Activated naive CD8-positive, alpha-beta T cell treated with anti-CD3 and anti-CD28 coated beads for 36 hours (primary cell): ENCODE measurements around the gene CDC42EP4. TPM values are rescaled to one million over a fixed set of nuclear protein-coding genes. Genes with fewer than 3 reads are reported as not detected.

Experiments used
- DNase-seq: peaks from one replicate; pipeline ENCODE4 v3.0.0; 2021
- H3K27ac Mint-ChIP-seq: one replicate; pipeline ENCODE4 v1.8.0; 2022; ENCODE audit warnings: mild to moderate bottlenecking, moderate library complexity, mixed read lengths
- H3K27me3 Mint-ChIP-seq: one replicate; pipeline ENCODE4 v1.8.0; 2022; ENCODE audit warnings: mild to moderate bottlenecking, mixed read lengths
- H3K36me3 Mint-ChIP-seq: one replicate; pipeline ENCODE4 v1.8.0; 2021; ENCODE audit warnings: mild to moderate bottlenecking, mixed read lengths
- H3K4me1 Mint-ChIP-seq: one replicate; pipeline ENCODE4 v1.8.0; 2021; ENCODE audit warnings: mixed read lengths
- H3K4me3 Mint-ChIP-seq: one replicate; pipeline ENCODE4 v1.8.0; 2022; ENCODE audit warnings: mild to moderate bottlenecking, moderate library complexity, mixed read lengths
- H3K9me3 Mint-ChIP-seq: one replicate; pipeline ENCODE4 v1.8.0; 2022; ENCODE audit warnings: mixed read lengths
- total RNA-seq, 2 experiments: library from RNA; stranded (reverse); gene quantifications; one replicate each; pipeline ENCODE4 v1.2.3, GENCODE V29; 2021

The CDC42EP4 gene
- total RNA-seq, 2 experiments from 2014 or later: 0.56 to 0.98 TPM

- H3K27ac Mint-ChIP-seq: no peak overlapping the region
- H3K27me3 Mint-ChIP-seq: no peaks in the 10 kb centered on the region
- no peaks in the 10 kb centered on the region for H3K9me3 Mint-ChIP-seq
- peaks cover 4% of the 10 kb centered on the region for H3K4me1 Mint-ChIP-seq
- H3K36me3 Mint-ChIP-seq: no peaks in the 10 kb centered on the region
- H3K4me3 Mint-ChIP-seq: no peak overlapping the region
- DNase-seq: no peak
Observed at GRCh38 chr17:73251871-73252270, 59.9 kb downstream of the CDC42EP4 start.

GRCh38 chr17:73250851-73251640, 60.8 kb downstream of the CDC42EP4 start:
- Mint-ChIP-seq H3K27ac (no peak overlapping the region), H3K27me3 (no peaks in the 10 kb centered on the region), H3K9me3 (no peaks in the 10 kb centered on the region), H3K36me3 (no peaks in the 10 kb centered on the region), H3K4me3 (no peak overlapping the region), H3K4me1 (peaks cover 4% of the 10 kb centered on the region)
- DNase-seq: no peak

- Mint-ChIP-seq H3K36me3 (no peaks in the 10 kb centered on the region), H3K27ac (no peak overlapping the region), H3K27me3 (no peaks in the 10 kb centered on the region), H3K4me1 (no peaks in the 10 kb centered on the region), H3K9me3 (no peaks in the 10 kb centered on the region), H3K4me3 (no peak overlapping the region)
- no peak for DNase-seq
Observed at GRCh38 chr17:73249700-73250099, 62.1 kb downstream of the CDC42EP4 start.

GRCh38 chr17:73248532-73248931, 63.3 kb downstream of the CDC42EP4 start:
- Mint-ChIP-seq H3K27ac (no peak overlapping the region), H3K27me3 (no peaks in the 10 kb centered on the region), H3K4me1 (no peaks in the 10 kb centered on the region), H3K36me3 (peaks cover 3% of the 10 kb centered on the region), H3K4me3 (no peak overlapping the region), H3K9me3 (no peaks in the 10 kb centered on the region)
- no peak for DNase-seq

GRCh38 chr17:73247726-73248125, 64.1 kb downstream of the CDC42EP4 start:
- no peak for DNase-seq
- H3K4me1 Mint-ChIP-seq: no peaks in the 10 kb centered on the region
- no peak overlapping the region for H3K27ac Mint-ChIP-seq
- no peaks in the 10 kb centered on the region for H3K27me3 Mint-ChIP-seq
- no peaks in the 10 kb centered on the region for H3K9me3 Mint-ChIP-seq
- peaks cover 3% of the 10 kb centered on the region for H3K36me3 Mint-ChIP-seq
- no peak overlapping the region for H3K4me3 Mint-ChIP-seq

- peaks cover 42% of the 10 kb centered on the region for H3K4me1 Mint-ChIP-seq
- peaks cover 25% of the 10 kb centered on the region for H3K36me3 Mint-ChIP-seq
Observed at GRCh38 chr17:73240561-73240960, 71.2 kb downstream of the CDC42EP4 start.

GRCh38 chr17:73237714-73238113, 74.1 kb downstream of the CDC42EP4 start:
- Mint-ChIP-seq H3K27ac (peak overlapping the region; percentile 4), H3K4me1 (peaks cover 48% of the 10 kb centered on the region), H3K4me3 (peak overlapping the region; percentile 3), H3K36me3 (peaks cover 31% of the 10 kb centered on the region), H3K27me3 (no peaks in the 10 kb centered on the region), H3K9me3 (no peaks in the 10 kb centered on the region)
- DNase-seq: no peak

More at GRCh38 chr17:73240561-73240960, 71.2 kb downstream of the CDC42EP4 start:
- no peak overlapping the region for H3K4me3 Mint-ChIP-seq
- H3K9me3 Mint-ChIP-seq: no peaks in the 10 kb centered on the region
- no peaks in the 10 kb centered on the region for H3K27me3 Mint-ChIP-seq
- H3K27ac Mint-ChIP-seq: no peak overlapping the region
- no peak for DNase-seq

- no peak for DNase-seq
- Mint-ChIP-seq H3K27ac (no peak overlapping the region), H3K4me3 (peak overlapping the region; percentile 32), H3K9me3 (no peaks in the 10 kb centered on the region), H3K27me3 (no peaks in the 10 kb centered on the region), H3K36me3 (peaks cover 24% of the 10 kb centered on the region), H3K4me1 (peaks cover 51% of the 10 kb centered on the region)
Observed at GRCh38 chr17:73234736-73235135, 77.1 kb downstream of the CDC42EP4 start.

Other genes starting within 250 kb of the CDC42EP4 start
- 10 to 100 TPM; 15.3 to 15.4 TPM for gene SLC39A11, start 219.3 kb downstream of the CDC42EP4 start, total RNA-seq
- gene SSTR2, start 147.0 kb downstream of the CDC42EP4 start, total RNA-seq: under 1 TPM; 0.04 to 0.16 TPM
- gene COG1, start 118.9 kb downstream of the CDC42EP4 start, total RNA-seq: 10 to 100 TPM; 23.4 to 27.7 TPM
- gene CPSF4L, start 50.1 kb downstream of the CDC42EP4 start, total RNA-seq: not detected